ENCODE results near the gene KLHDC4.

DNA sequence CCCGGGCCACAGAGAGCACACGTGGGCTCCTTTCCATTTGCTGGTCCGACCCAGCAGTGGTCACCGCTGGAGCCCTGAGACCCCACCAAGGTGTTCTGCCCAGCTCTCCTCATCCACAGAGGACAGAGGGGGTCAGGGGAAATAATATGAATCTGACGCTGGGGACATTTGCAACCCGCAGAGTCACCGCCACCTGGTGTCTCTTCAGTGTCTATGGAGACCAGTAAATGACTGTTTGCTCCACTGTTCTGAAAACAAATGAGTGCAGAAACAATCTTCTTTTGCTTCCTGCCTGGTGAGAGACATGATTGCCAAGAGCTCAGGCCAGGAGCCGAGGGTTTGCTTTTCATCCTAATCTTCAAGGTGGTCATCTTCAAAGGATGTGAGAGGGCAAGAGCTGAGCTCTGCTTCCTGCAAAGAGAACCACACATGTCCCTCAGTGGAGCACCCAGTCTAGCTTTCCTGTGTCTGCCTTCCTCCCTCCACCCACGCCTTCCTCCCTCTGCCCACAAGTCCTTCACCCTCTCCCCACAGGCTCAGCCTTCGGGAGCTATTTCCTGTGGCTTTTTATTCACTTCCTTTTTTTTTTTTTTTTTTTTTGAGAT is 14.7 kb upstream of the KLHDC4 start:
- TF ChIP-seq, protein P1, sequence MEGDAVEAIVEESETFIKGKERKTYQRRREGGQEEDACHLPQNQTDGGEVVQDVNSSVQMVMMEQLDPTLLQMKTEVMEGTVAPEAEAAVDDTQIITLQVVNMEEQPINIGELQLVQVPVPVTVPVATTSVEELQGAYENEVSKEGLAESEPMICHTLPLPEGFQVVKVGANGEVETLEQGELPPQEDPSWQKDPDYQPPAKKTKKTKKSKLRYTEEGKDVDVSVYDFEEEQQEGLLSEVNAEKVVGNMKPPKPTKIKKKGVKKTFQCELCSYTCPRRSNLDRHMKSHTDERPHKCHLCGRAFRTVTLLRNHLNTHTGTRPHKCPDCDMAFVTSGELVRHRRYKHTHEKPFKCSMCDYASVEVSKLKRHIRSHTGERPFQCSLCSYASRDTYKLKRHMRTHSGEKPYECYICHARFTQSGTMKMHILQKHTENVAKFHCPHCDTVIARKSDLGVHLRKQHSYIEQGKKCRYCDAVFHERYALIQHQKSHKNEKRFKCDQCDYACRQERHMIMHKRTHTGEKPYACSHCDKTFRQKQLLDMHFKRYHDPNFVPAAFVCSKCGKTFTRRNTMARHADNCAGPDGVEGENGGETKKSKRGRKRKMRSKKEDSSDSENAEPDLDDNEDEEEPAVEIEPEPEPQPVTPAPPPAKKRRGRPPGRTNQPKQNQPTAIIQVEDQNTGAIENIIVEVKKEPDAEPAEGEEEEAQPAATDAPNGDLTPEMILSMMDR (IDR thresholded peaks at IDR 0.05) = no peak
- no peak for TF ChIP-seq POLR2A (IDR thresholded peaks at IDR 0.05)
